ENCODE measurements around the gene ALG12.

Gene ALG12

GRCh38 chr22:49872347-49872746 lies 45.9 kb downstream of the ALG12 start:
- DNase-seq (ENCODE audit: low read depth, low spot score), result no peak
- Histone ChIP-seq H3K27ac (ENCODE audit: low read length) (no peak overlapping the region), H3K4me3 (ENCODE audit: low read length) (no peak overlapping the region), H3K9me3 (ENCODE audit: control insufficient read depth, insufficient read depth, low read length) (no peaks in the 10 kb centered on the region), H3K27me3 (ENCODE audit: control insufficient read depth, insufficient read depth, low read length) (no peaks in the 10 kb centered on the region), H3K4me1 (ENCODE audit: control insufficient read depth, insufficient read depth, low read length) (no peaks in the 10 kb centered on the region), H3K36me3 (ENCODE audit: control insufficient read depth, insufficient read depth, low read length) (no peaks in the 10 kb centered on the region)
- WGBS (ENCODE audit: insufficient coverage, insufficient read length), result no CpG with 5 or more reads among the region's 7 CpGs

GRCh38 chr22:49871482-49871881 lies 46.8 kb downstream of the ALG12 start:
- WGBS (ENCODE audit: insufficient coverage, insufficient read length), result no CpG with 5 or more reads among the region's 4 CpGs
- Histone ChIP-seq H3K27me3 (ENCODE audit: control insufficient read depth, insufficient read depth, low read length) (no peaks in the 10 kb centered on the region), H3K36me3 (ENCODE audit: control insufficient read depth, insufficient read depth, low read length) (no peaks in the 10 kb centered on the region), H3K9me3 (ENCODE audit: control insufficient read depth, insufficient read depth, low read length) (no peaks in the 10 kb centered on the region), H3K27ac (ENCODE audit: low read length) (no peak overlapping the region), H3K4me3 (ENCODE audit: low read length) (no peak overlapping the region), H3K4me1 (ENCODE audit: control insufficient read depth, insufficient read depth, low read length) (no peaks in the 10 kb centered on the region)
- DNase-seq (ENCODE audit: low read depth, low spot score), result no peak

- DNase-seq (ENCODE audit: low read depth, low spot score), result no peak
- Histone ChIP-seq H3K9me3 (ENCODE audit: control insufficient read depth, insufficient read depth, low read length) (no peaks in the 10 kb centered on the region), H3K27me3 (ENCODE audit: control insufficient read depth, insufficient read depth, low read length) (no peaks in the 10 kb centered on the region), H3K4me1 (ENCODE audit: control insufficient read depth, insufficient read depth, low read length) (no peaks in the 10 kb centered on the region), H3K27ac (ENCODE audit: low read length) (no peak overlapping the region), H3K4me3 (ENCODE audit: low read length) (no peak overlapping the region), H3K36me3 (ENCODE audit: control insufficient read depth, insufficient read depth, low read length) (no peaks in the 10 kb centered on the region)
- no CpG with 5 or more reads among the region's 14 CpGs for WGBS (ENCODE audit: insufficient coverage, insufficient read length)
These were observed 48.2 kb downstream of the ALG12 start for GRCh38 chr22:49869845-49870712.

GRCh38 chr22:49869086-49869830 lies 49.0 kb downstream of the ALG12 start:
- Histone ChIP-seq H3K4me3 (ENCODE audit: low read length) (no peak overlapping the region), H3K36me3 (ENCODE audit: control insufficient read depth, insufficient read depth, low read length) (no peaks in the 10 kb centered on the region), H3K27ac (ENCODE audit: low read length) (no peak overlapping the region)

GRCh38 chr22:49867303-49868265 lies 50.7 kb downstream of the ALG12 start:
- H3K36me3 ChIP-seq (ENCODE audit: control insufficient read depth, insufficient read depth, low read length), result no peaks in the 10 kb centered on the region
- no peaks in the 10 kb centered on the region for H3K4me1 ChIP-seq (ENCODE audit: control insufficient read depth, insufficient read depth, low read length)
- H3K27me3 ChIP-seq (ENCODE audit: control insufficient read depth, insufficient read depth, low read length), result no peaks in the 10 kb centered on the region
- H3K27ac ChIP-seq (ENCODE audit: low read length), result no peak overlapping the region
- WGBS (ENCODE audit: insufficient coverage, insufficient read length), result no CpG with 5 or more reads among the region's 18 CpGs
- no peak overlapping the region for H3K4me3 ChIP-seq (ENCODE audit: low read length)
- no peak for DNase-seq (ENCODE audit: low read depth, low spot score)
- no peaks in the 10 kb centered on the region for H3K9me3 ChIP-seq (ENCODE audit: control insufficient read depth, insufficient read depth, low read length)

More at GRCh38 chr22:49869086-49869830, 49.0 kb downstream of the ALG12 start:
- no peaks in the 10 kb centered on the region for H3K9me3 ChIP-seq (ENCODE audit: control insufficient read depth, insufficient read depth, low read length)
- no peak for DNase-seq (ENCODE audit: low read depth, low spot score)
- no CpG with 5 or more reads among the region's 17 CpGs for WGBS (ENCODE audit: insufficient coverage, insufficient read length)
- H3K4me1 ChIP-seq (ENCODE audit: control insufficient read depth, insufficient read depth, low read length), result no peaks in the 10 kb centered on the region
- no peaks in the 10 kb centered on the region for H3K27me3 ChIP-seq (ENCODE audit: control insufficient read depth, insufficient read depth, low read length)

- Histone ChIP-seq H3K27me3 (ENCODE audit: control insufficient read depth, insufficient read depth, low read length) (no peaks in the 10 kb centered on the region), H3K4me3 (ENCODE audit: low read length) (no peak overlapping the region), H3K36me3 (ENCODE audit: control insufficient read depth, insufficient read depth, low read length) (no peaks in the 10 kb centered on the region), H3K9me3 (ENCODE audit: control insufficient read depth, insufficient read depth, low read length) (no peaks in the 10 kb centered on the region), H3K4me1 (ENCODE audit: control insufficient read depth, insufficient read depth, low read length) (no peaks in the 10 kb centered on the region), H3K27ac (ENCODE audit: low read length) (no peak overlapping the region)
- DNase-seq (ENCODE audit: low read depth, low spot score), result no peak
- WGBS (ENCODE audit: insufficient coverage, insufficient read length), result no CpG with 5 or more reads among the region's 8 CpGs
These were observed 51.6 kb downstream of the ALG12 start for GRCh38 chr22:49866646-49867045.

- no peak for DNase-seq (ENCODE audit: low read depth, low spot score)
- no peak overlapping the region for H3K4me3 ChIP-seq (ENCODE audit: low read length)
- no peaks in the 10 kb centered on the region for H3K4me1 ChIP-seq (ENCODE audit: control insufficient read depth, insufficient read depth, low read length)
- no peaks in the 10 kb centered on the region for H3K9me3 ChIP-seq (ENCODE audit: control insufficient read depth, insufficient read depth, low read length)
- no CpG with 5 or more reads among the region's 2 CpGs for WGBS (ENCODE audit: insufficient coverage, insufficient read length)
- no peaks in the 10 kb centered on the region for H3K27me3 ChIP-seq (ENCODE audit: control insufficient read depth, insufficient read depth, low read length)
- no peak overlapping the region for H3K27ac ChIP-seq (ENCODE audit: low read length)
- H3K36me3 ChIP-seq (ENCODE audit: control insufficient read depth, insufficient read depth, low read length), result no peaks in the 10 kb centered on the region
These were observed 52.1 kb downstream of the ALG12 start for GRCh38 chr22:49866134-49866533.

GRCh38 chr22:49865156-49865555 lies 53.1 kb downstream of the ALG12 start:
- no peak for DNase-seq (ENCODE audit: low read depth, low spot score)
- no peaks in the 10 kb centered on the region for H3K4me1 ChIP-seq (ENCODE audit: control insufficient read depth, insufficient read depth, low read length)
- no peaks in the 10 kb centered on the region for H3K27me3 ChIP-seq (ENCODE audit: control insufficient read depth, insufficient read depth, low read length)
- H3K36me3 ChIP-seq (ENCODE audit: control insufficient read depth, insufficient read depth, low read length), result no peaks in the 10 kb centered on the region
- H3K4me3 ChIP-seq (ENCODE audit: low read length), result no peak overlapping the region
- no CpG with 5 or more reads among the region's 17 CpGs for WGBS (ENCODE audit: insufficient coverage, insufficient read length)
- H3K9me3 ChIP-seq (ENCODE audit: control insufficient read depth, insufficient read depth, low read length), result no peaks in the 10 kb centered on the region
- no peak overlapping the region for H3K27ac ChIP-seq (ENCODE audit: low read length)

GRCh38 chr22:49863931-49864330 lies 54.3 kb downstream of the ALG12 start:
- no peak overlapping the region for H3K27ac ChIP-seq (ENCODE audit: low read length)
- no CpG with 5 or more reads among the region's 7 CpGs for WGBS (ENCODE audit: insufficient coverage, insufficient read length)
- H3K4me1 ChIP-seq (ENCODE audit: control insufficient read depth, insufficient read depth, low read length), result no peaks in the 10 kb centered on the region
- no peaks in the 10 kb centered on the region for H3K36me3 ChIP-seq (ENCODE audit: control insufficient read depth, insufficient read depth, low read length)
- DNase-seq (ENCODE audit: low read depth, low spot score), result no peak
- H3K4me3 ChIP-seq (ENCODE audit: low read length), result no peak overlapping the region
- no peaks in the 10 kb centered on the region for H3K27me3 ChIP-seq (ENCODE audit: control insufficient read depth, insufficient read depth, low read length)
- H3K9me3 ChIP-seq (ENCODE audit: control insufficient read depth, insufficient read depth, low read length), result no peaks in the 10 kb centered on the region

- Histone ChIP-seq H3K27ac (ENCODE audit: low read length) (no peak overlapping the region), H3K4me3 (ENCODE audit: low read length) (no peak overlapping the region)
These were observed 55.8 kb downstream of the ALG12 start for GRCh38 chr22:49862496-49862776.

More at GRCh38 chr22:49862496-49862776, 55.8 kb downstream of the ALG12 start:
- Histone ChIP-seq H3K27me3 (ENCODE audit: control insufficient read depth, insufficient read depth, low read length) (no peaks in the 10 kb centered on the region), H3K4me1 (ENCODE audit: control insufficient read depth, insufficient read depth, low read length) (no peaks in the 10 kb centered on the region), H3K36me3 (ENCODE audit: control insufficient read depth, insufficient read depth, low read length) (no peaks in the 10 kb centered on the region), H3K9me3 (ENCODE audit: control insufficient read depth, insufficient read depth, low read length) (no peaks in the 10 kb centered on the region)
- DNase-seq (ENCODE audit: low read depth, low spot score), result no peak
- WGBS (ENCODE audit: insufficient coverage, insufficient read length), result no CpG with 5 or more reads among the region's 5 CpGs

All from iPS DF 6.9 (cell line).